Glomerular endothelial cell (primary cell): ENCODE measurements around the gene FAM76B. TPM values are rescaled to one million over a fixed set of nuclear protein-coding genes. Genes with fewer than 3 reads are reported as not detected.
"Not testable (repeated sequence)": the region's sequence is repeated elsewhere in the genome, so short reads cannot be mapped to it uniquely, and the experiment has no call there.

Experiments
- DNase-seq: peaks from one replicate; pipeline ENCODE4 v3.0.0-alpha.2; 2011; ENCODE audit warnings: low read depth, low spot score; ENCODE audit errors: extremely low read depth
- total RNA-seq: library from RNA; depleted of rRNA; stranded (reverse); fragments of >200 nt; gene quantifications from 2 replicates; pipeline ENCODE4 v1.2.3, GENCODE V29; 2015

FAM76B gene
- 5.5 and 17.9 TPM in 2 replicates for total RNA-seq

DNA sequence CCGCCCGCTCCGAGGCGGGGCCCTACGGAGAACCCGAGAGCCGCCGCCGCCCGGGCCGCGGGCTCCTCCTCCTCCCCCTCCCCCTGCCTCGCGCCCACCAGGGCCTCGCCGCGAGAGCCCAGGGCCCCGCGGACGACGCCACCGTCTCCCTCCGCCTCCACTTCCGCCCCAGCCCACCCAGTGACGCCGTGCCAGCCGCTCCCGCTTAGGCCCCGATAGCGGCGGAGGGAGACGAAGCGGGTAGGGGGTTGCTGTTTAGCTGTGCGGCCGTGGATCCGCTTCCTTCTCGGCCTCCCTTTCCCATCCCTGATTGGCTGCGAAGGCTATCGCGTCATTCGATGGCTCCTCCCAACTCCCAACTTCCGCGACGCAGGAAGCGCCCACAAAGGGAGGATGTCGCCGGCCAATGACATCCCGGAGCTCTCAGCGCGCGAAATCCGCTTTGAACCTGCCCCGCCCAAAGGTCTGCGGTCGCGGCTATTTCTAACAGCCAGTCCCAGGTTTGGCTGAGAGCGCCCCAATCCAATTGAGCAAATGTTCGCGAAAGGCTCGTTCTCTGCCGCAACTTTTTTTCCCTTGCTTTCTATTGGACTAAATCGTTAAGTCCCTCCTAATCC is at the start of gene FAM76B:
TSS of gene FAM76B (minus strand) at position 277 of the 617 bp plus-strand sequence. CDS start 304 bp downstream, outside the sequence.
- peak; percentile 81 for DNase-seq

DNA sequence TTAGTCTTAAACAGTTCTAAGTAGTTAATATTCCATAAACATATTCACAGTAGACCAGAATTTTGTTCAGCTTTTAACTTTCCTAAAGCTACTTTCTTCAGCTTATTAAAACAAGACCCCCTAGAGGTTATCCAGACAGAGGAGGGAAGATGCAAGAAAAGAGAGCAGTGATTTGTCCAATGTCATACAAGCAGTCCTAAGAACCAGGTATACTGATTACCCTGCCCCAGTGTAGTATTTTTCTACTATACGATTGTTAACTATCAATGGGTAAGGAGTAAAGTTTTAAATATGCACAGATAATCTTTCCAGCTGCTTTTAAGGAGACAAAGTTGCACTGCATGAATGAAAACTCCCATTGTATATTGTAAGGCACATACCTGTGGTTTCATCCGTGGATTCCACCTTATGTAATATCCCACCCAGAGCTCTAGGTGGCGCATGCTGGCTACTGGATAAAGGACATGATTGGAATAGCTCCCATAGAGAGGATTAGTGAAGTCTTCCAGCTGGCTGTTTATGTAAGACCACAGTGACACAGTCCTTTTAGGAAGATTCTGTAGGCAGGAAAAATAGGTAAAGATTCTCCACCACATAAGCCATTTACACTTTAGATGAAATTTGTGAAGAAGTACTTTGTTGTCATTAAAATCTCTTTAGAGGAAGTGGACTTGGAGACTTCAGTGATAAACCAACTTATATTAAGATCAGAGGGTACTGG is 46.3 kb upstream of the FAM76B start:
- DNase-seq = peak; percentile 62

DNA sequence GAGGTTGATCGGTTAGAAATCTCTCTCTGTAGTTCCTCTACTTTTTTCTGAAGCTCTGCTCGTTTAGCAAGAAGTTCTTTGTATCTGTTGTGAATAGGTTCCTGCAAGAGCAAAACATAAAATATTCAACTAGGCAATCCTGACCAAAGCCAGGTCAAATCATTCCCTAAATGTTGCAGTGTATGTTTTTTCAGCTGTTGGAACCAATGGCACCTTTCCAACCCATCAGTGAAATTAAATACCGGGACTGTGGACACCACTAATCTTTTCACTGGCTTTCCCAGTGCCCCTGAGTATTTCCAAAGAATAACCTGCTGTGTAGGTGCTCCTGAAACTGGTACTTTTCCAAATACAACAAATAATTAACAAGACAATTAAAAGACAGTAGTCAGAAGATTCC is 45.8 kb upstream of the FAM76B start:
- no peak for DNase-seq

DNA sequence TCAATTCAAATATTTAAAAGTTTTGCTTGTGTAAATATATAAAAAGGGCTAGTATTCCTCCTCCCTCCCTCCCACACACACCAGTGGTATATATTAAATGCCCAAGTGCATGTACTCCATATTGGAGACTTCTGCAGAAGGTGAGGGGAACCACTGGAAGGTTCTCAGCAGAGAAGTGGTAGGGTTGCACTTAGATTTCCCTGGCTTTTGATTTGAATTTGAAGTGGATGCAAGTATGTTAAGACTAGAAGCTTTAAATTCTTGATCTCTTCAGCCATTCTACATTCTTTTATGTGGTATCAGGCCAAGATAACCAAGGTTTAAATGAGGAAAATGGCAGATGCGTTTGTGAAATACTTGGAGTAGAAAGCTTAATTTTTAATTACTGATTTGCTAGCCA is 43.8 kb upstream of the FAM76B start:
- DNase-seq = no peak

DNA sequence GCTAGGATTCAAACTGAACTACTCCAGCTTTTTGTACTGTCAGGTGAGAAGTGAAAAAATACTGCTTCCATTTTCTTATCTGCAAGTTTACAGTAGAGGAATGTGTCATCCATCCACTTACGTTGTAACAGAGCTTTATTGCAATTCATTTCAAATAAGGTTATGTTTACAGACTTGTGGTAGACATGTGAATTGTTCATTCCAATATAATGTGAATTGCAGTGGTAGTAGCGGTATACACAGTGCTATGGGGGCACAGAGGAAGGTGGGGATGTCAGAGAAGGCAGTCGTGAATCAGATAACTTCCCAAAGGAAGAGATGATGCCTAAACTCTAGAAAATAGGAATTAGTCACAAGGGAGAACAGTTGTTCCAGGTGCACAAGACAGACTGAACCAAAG is 43.2 kb upstream of the FAM76B start:
- DNase-seq = no peak

DNA sequence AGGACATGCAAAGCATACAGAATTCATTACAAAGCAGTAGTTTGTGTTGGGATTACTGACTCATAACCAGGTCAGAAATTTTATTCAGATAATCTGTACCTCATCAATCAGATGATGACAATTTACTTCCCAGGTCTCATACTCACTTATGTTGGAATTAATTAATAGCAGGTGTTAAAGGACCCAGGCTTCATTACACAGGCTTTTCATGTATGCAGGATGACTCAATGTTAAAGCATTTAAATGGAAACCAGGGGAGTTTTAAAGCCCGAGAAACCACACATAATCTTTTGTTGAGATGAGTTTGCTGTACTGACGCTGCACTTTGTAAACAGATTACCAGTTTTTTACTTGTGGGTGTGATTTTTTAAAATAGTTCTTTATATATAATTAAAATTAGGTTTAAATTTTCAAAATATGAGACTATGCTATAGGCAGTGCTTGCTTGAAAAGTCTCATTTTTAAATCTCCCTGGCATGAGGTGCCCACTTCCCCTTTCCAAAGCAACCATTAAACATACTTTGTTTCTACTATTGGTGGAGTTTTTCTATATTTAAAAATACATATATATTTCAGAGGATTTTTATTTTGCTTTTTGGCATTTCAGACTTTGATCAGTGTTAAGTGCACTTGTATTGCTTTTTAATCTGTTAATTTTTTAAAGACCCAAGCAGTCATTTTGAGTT is 41.8 kb upstream of the FAM76B start:
- DNase-seq = no peak

DNA sequence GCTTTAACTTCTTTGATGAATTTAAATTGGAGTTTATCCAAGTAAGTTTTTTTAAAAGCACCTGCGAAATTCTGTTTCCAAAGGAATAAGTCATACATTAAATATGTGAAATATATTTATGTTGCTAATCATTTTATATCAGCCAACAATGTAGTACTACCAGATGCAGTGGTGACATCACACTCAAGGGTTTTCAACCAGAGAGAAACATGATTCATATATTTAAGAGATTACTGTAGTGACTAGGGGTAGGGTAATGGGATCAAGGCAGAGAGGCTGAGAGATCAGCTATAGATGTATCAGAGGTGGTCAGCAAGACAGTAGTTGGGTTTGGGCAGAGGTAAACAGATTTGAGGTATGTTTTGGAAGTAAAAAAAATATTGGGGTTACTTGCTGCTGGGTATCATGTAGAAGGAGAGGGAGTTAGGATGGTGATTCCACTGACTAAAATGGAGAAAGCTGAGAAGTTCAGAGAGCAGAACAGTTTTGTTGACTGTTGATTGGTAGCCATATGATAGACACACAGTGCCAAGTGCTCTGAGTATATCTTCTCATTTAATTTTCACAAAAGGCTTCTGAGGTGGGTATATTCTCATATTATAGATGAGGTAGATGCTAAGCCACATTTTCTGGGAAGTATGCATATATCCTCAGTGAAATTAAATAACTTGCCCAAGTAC is 40.1 kb upstream of the FAM76B start:
- DNase-seq = no peak

DNA sequence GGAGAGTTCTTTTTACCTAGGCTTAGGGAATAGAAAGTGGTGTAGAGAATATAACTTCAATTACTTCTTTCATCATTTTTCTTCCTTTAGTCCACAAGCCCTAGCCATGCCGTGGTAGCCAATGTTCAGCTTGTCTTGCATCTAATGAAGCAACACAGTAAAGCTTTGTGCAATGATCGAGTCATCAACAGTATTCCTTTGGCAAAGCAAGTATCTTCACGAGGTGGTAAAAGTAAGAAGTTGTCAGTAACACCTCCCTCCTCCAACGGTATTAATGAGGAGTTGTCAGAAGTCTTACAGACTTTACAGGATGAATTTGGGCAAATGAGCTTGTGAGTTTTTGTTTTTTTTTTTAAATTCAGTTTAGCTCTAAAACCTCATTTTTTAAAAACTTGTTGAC is 38.1 kb upstream of the FAM76B start:
- DNase-seq = no peak

DNA sequence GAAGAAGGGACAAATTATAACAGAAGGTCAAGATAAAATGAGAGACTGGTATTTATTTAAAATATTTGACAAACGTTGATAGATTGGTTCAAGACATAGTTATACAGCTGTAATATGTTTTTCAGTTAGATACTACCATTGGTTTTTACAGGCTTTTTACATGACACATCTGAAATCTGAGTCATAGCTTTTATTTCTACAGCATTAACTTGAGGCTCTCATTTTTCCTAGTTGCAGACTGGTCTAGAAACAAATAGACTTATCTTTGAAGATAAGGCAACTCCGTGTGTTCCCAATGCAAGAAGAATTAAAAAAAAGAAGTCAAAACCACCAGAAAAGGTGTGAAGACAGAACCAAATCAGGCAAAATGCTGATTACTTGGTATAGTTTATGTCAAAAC is 32.1 kb upstream of the FAM76B start:
- no peak for DNase-seq

DNA sequence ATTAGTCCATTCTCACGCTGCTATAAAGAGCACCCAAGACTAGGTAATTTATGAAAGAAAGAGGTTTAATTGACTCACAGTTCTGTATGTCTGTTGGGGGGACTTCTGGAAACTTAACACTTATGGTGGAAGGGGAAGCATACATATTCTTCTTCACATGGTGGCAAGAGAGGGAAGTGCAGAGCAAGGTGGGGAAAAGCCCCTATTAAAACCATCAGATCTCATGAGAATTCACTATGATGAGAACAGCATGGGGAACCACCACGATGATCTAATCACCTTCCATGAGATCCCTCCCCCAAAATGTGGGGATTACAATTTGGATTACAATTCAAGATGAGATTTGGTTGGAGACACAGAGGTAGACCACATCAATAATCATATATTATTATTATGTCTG is 26.5 kb upstream of the FAM76B start:
- DNase-seq = no peak

DNA sequence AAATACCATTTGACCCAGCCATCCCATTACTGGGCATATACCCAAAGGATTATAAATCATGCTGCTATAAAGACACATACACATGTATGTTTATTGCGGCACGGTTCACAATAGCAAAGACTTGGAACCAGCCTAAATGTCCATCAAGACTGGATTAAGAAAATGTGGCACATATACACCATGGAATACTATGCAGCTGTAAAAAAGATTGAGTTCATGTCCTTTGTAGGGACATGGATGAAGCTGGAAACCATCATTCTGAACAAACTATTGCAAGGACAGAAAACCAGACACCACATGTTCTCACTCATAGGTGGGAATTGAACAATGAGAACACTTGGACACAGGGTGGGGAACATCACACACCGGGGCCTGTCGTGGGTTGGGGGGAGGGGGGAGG is 21.5 kb upstream of the FAM76B start:
- DNase-seq = not testable (repeated sequence)

DNA sequence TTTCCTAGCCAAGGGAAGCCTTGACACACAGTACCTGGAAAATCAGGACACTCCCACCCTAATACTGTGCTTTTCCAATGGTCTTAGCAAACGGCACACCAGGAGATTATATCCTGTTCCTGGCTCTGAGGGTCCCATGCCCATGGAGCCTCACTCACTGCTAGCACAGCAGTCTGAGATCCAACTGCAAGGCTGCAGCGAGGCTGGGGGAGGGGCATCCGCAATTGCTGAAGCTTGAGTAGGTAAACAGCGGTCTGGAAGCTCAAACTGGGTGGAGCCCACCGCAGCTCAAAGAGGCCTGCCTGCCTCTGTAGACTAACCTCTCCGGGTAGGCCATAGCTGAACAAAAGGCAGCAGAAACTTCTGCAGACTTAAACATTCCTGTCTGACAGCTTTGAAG is 16.9 kb upstream of the FAM76B start:
- not testable (repeated sequence) for DNase-seq

DNA sequence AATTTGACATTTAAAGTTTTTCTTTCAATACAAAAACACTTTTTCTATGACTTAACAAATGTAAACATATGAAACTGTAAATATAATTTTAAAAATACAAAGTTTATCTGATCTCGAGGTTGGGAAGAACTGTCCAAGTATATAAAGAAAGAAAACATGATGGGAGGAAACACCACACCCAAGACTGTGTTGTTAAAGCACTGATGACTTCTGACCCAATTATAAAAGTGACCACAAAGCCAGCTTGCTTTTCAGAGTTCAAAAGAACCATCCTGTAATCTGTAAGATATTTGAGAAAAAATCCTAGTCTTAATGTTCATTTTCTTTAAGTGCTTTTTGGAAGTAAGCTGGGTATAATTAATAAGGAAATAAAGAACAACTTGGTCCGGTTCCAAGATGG is 16.3 kb upstream of the FAM76B start:
- no peak for DNase-seq

DNA sequence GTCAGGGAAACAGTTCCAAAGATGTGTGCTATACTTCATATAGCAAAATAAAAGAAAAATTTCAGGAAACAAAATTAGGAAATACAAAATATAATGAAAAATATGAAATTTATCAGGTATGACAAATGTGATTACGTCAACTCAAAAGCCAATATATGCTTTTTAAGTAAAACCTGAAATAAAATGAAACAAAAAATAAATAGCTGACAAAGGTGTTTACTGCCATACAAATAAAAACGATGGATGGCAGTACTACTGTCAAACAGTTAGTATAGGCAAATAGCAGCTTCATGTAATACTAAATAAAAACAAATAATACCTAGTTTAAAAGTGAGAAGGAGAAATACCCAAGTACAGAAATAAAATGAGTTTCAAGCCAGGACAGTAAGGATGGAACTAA is 14.4 kb upstream of the FAM76B start:
- DNase-seq = no peak

DNA sequence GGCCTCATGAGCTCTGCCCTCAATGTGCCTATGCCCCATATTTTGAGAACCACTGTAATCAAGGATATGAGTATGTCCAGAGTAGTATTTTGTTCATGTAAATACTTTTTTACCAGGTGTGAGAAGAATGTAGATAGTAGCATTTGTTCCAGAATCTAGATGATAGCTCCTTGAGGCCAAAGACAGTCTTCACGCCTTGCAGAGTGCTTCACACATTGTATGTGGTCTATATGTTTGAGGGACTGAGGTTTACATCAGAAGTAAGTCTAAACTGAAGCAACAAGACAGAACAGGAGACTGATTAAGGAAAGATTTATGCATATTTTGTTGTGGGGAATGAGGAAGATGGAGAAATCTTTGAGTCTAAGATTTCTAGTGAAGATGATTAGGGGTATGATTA is 13.2 kb upstream of the FAM76B start:
- DNase-seq = no peak

DNA sequence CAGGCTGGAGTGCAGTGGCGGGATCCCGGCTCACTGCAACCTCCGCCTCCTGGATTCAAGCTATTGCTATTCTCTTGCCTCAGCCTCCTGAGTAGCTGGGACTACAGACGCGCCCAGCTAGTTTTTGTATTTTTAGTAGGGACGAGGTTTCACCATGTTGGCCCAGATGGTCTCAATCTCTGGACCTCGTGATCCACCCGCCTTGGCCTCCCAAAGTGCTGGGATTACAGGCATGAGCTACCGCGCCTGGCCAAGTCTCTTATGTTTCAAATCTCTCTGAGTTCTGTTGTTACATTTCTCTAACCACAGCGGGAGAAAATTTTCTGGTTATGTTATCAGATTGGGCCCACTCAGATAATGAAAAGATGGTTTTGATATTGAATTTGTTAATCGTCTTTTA is 10.9 kb upstream of the FAM76B start:
- DNase-seq = no peak

DNA sequence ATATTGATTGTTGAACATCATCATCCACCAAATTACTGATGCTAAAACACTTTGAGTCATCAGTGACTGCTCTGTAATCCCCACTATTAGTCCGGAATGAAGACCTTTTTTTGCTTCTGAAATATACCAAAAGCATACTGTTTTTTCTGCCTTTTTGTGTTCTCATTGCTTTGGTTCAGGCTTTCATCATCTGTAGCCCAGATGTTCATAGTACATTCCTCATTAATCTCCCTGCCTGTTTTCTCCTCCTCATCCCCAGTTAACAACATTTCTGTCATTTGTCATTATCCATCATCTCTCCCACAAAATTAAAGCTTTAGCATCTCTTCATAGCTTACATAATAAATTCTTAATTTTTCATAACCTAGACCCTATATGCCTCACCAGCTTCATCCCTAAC is 10.0 kb upstream of the FAM76B start:
- no peak for DNase-seq

DNA sequence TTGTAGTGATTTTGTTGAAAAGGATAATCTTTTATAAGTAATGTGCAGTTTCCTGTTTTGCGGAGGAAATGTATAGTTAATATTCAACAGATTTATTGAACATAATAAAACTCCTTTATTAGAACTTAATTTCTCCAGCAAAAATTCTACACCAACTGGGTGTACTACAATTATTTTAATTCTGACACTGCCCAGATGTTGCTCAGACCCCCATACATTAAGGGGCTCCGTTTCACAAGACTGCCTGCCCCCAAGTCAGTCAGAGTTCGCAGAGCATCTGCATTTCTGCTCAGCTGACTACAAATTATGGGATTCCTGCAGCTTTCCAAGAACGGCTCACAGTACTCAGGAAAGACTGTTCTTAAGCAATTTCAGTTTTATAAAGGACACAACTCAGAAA is 6.9 kb upstream of the FAM76B start:
- DNase-seq = no peak

DNA sequence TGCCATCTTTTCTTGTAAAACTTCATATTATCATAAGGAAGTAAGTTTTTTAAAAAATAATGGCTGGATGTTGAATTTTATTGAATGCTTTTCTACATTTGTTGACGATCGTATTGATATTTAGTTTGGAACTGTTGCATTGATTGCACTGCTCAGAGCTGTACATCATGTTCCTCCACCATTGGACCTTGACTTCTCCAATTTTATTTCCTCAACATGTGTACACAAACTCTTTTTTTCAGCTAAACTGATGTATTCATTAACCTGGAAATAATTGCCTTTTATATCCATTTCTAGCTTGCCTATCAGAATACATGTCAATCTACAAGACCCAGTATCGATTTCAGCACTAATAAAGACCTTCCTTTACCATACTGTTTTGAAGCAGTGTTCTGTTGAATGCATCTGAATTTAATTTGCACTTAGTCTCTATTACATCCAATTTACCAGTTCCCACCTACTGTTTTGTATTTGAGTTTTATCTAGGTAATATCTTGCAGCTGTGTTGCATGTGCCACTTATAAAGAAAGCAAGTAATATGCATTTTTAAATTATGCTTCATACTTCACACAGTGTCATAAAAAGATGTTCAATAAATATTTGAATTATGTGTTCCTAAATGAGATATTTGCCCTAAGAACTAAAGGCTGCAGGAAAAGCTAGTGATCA is 6.2 kb upstream of the FAM76B start:
- no peak for DNase-seq

DNA sequence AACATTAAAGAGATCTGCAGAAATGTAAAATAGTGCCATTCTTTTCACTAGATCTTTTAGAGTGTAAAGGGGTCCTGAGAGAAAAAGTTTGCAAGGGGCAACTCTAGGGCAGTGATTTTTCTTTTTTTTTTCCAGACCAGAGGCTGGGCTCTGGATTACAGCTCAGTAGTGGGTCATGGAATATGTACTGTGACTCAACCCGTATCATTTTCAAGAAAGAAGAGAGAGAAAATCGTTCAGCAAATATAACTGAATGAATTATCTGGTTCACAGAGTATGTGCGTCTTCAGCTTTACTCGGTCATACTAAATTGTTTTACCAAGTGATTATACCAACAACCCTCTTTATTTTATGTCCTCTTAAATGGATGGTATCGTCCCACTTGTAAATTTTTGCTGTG is 4.5 kb upstream of the FAM76B start:
- DNase-seq = no peak

DNA sequence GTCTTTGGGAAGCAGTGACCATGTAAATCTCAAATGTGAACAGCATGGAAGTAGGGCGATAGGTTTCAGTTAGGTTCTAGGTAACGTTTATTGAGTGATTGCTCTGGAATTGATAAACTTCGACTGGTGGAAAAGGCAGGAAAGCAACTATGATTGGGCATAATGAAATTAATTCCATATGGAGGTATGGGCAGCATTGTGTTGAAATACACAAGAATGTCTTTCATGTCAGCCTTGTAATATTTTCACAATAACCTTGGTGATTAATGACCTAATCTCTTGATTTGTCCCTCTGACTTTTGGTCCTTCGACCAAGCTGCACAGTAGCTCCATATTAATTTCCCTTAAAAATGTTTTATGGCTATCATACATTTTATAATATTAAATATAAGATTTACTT is 3.5 kb upstream of the FAM76B start:
- no peak for DNase-seq
